ENCODE results near the gene CFAP299.
A peak's percentile ranks its signal among the peaks of the same experiment; 100 is the strongest.
"Not testable (repeated sequence)": the region's sequence is repeated elsewhere in the genome, so short reads cannot be mapped to it uniquely, and the experiment has no call there.

The CFAP299 gene

GRCh38 chr4:80333121-80333520 is 2.4 kb upstream of the CFAP299 start:
- DNase-seq, result no peak

GRCh38 chr4:80334568-80334967 is 962 bp upstream of the CFAP299 start:
- DNase-seq, result no peak

GRCh38 chr4:80335226-80335553 is 340 bp upstream of the CFAP299 start:
- DNase-seq, result no peak

GRCh38 chr4:80336582-80336981 is 1.1 kb downstream of the CFAP299 start:
- DNase-seq, result no peak

- no peak for DNase-seq
Measured at GRCh38 chr4:80340036-80340435, 4.5 kb downstream of the CFAP299 start.

GRCh38 chr4:80342684-80343083 is 7.2 kb downstream of the CFAP299 start:
- not testable (repeated sequence) for DNase-seq

GRCh38 chr4:80343887-80344286 is 8.4 kb downstream of the CFAP299 start:
- DNase-seq, result no peak

GRCh38 chr4:80360084-80360483 is 24.6 kb downstream of the CFAP299 start:
- DNase-seq, result no peak

GRCh38 chr4:80360900-80361299 is 25.4 kb downstream of the CFAP299 start:
- no peak for DNase-seq

- DNase-seq, result no peak
Measured at GRCh38 chr4:80361329-80361900, 25.9 kb downstream of the CFAP299 start.

GRCh38 chr4:80362578-80363181 is 27.1 kb downstream of the CFAP299 start:
- peak in 3 of 4 experiments; percentile 1 to 41 (median 34) for DNase-seq

GRCh38 chr4:80365928-80366327 is 30.4 kb downstream of the CFAP299 start:
- DNase-seq, result peak; percentile 1 to 30 (median 8)

GRCh38 chr4:80367737-80368136 is 32.2 kb downstream of the CFAP299 start:
- DNase-seq, result no peak

GRCh38 chr4:80370635-80371034 is 35.1 kb downstream of the CFAP299 start:
- no peak for DNase-seq

GRCh38 chr4:80371046-80371445 is 35.5 kb downstream of the CFAP299 start:
- no peak for DNase-seq

GRCh38 chr4:80374180-80374579 is 38.6 kb downstream of the CFAP299 start:
- no peak for DNase-seq

- no peak for DNase-seq
Measured at GRCh38 chr4:80382090-80382832, 46.7 kb downstream of the CFAP299 start.

- no peak for DNase-seq
Measured at GRCh38 chr4:80385397-80386280, 50.1 kb downstream of the CFAP299 start.

GRCh38 chr4:80386281-80386886 is 50.9 kb downstream of the CFAP299 start:
- DNase-seq, result no peak

- DNase-seq, result no peak
Measured at GRCh38 chr4:80387390-80388283, 52.1 kb downstream of the CFAP299 start.

GRCh38 chr4:80388284-80388607 is 52.7 kb downstream of the CFAP299 start:
- DNase-seq, result no peak

GRCh38 chr4:80390178-80390577 is 54.6 kb downstream of the CFAP299 start:
- DNase-seq, result no peak
